AG04450 (cell line): ENCODE results near the gene ADGRG3. TPM values are rescaled to one million over a fixed set of nuclear protein-coding genes. Genes with fewer than 3 reads are reported as not detected.

Experiments
- CTCF ChIA-PET: fragments of 300-600, 350-600 bp; formaldehyde crosslinking; extraction: SDS; loops from one replicate; lab custom pipeline; 2022; ENCODE audit warnings: antibody characterized with exemption, inconsistent platforms; lab: Charles Lee
- POLR2A ChIA-PET: fragments of 350-600 bp; formaldehyde crosslinking; extraction: SDS; loops from one replicate; lab custom pipeline; 2021; ENCODE audit warnings: antibody characterized with exemption, inconsistent platforms; lab: Yijun Ruan, JAX
- DNase-seq: peaks from one replicate; pipeline ENCODE4 v3.0.0-alpha.2; 2011; ENCODE audit warnings: low read depth, low spot score
- H3K27ac ChIP-seq: one replicate; pipeline ENCODE4 v1.5.1; 2012; ENCODE audit warnings: low read depth, low read length, control low read depth
- H3K27me3 ChIP-seq: one replicate; pipeline ENCODE4 v1.6.0; 2012; ENCODE audit warnings: low read length; ENCODE audit not compliant: control insufficient read depth, insufficient read depth
- H3K4me3 ChIP-seq: 2 replicates; pipeline ENCODE4 v1.5.1; 2011; ENCODE audit warnings: mild to moderate bottlenecking, low read depth, low read length, control low read depth
- H3K9me3 ChIP-seq: 2 replicates; pipeline ENCODE4 v1.5.1; 2012; ENCODE audit warnings: low read length; ENCODE audit not compliant: control insufficient read depth, insufficient read depth
- polyA minus RNA-seq: library from RNA; depleted of rRNA, polyadenylated mRNA; stranded (reverse); fragments of >200 nt; gene quantifications from 2 replicates; pipeline ENCODE4 v1.2.3, GENCODE V29; 2011; rRNA and poly(A)+ RNA removed
- polyA plus RNA-seq: library from polyadenylated mRNA; depleted of rRNA; stranded (reverse); fragments of >200 nt; gene quantifications from 2 replicates; pipeline ENCODE4 v1.2.3, GENCODE V29; 2011; rRNA removed
- TF ChIP-seq, protein P1 (sequence below): IDR thresholded peaks from 2 replicates; pipeline ENCODE4 v1.5.1; 2011; ENCODE audit warnings: low read depth, low read length, control low read depth, inconsistent platforms

Gene ADGRG3, protein sequence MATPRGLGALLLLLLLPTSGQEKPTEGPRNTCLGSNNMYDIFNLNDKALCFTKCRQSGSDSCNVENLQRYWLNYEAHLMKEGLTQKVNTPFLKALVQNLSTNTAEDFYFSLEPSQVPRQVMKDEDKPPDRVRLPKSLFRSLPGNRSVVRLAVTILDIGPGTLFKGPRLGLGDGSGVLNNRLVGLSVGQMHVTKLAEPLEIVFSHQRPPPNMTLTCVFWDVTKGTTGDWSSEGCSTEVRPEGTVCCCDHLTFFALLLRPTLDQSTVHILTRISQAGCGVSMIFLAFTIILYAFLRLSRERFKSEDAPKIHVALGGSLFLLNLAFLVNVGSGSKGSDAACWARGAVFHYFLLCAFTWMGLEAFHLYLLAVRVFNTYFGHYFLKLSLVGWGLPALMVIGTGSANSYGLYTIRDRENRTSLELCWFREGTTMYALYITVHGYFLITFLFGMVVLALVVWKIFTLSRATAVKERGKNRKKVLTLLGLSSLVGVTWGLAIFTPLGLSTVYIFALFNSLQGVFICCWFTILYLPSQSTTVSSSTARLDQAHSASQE
- polyA plus RNA-seq (not detected in 2 replicates), polyA minus RNA-seq (not detected in 2 replicates)

DNA sequence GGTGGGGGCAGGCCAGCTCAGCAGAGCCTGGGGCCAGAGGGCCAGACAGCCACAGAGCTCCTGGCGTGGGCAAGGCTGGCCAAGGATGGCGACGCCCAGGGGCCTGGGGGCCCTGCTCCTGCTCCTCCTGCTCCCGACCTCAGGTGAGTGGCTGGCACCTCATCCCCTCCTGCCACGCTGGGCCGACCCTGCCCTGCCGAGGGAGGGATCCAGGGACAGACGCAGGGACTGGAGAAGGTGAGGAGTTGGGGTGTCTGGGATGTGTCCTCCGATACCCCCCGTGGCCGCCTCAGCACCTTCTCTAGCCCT lies at the start of gene ADGRG3:
ADGRG3 (plus strand) TSS at position 44 of the 309 bp plus-strand sequence; CDS start at position 86, 42 bp downstream.
- TF ChIP-seq, protein P1, sequence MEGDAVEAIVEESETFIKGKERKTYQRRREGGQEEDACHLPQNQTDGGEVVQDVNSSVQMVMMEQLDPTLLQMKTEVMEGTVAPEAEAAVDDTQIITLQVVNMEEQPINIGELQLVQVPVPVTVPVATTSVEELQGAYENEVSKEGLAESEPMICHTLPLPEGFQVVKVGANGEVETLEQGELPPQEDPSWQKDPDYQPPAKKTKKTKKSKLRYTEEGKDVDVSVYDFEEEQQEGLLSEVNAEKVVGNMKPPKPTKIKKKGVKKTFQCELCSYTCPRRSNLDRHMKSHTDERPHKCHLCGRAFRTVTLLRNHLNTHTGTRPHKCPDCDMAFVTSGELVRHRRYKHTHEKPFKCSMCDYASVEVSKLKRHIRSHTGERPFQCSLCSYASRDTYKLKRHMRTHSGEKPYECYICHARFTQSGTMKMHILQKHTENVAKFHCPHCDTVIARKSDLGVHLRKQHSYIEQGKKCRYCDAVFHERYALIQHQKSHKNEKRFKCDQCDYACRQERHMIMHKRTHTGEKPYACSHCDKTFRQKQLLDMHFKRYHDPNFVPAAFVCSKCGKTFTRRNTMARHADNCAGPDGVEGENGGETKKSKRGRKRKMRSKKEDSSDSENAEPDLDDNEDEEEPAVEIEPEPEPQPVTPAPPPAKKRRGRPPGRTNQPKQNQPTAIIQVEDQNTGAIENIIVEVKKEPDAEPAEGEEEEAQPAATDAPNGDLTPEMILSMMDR, result no peak
- Histone ChIP-seq H3K9me3 (no peaks in the 10 kb centered on the region), H3K27ac (no peak within 1 kb of the TSS), H3K27me3 (peaks cover 28% of the 10 kb centered on the region), H3K4me3 (no peak within 1 kb of the TSS)
- CTCF ChIA-PET, result no interaction called here
- no peak for DNase-seq
- POLR2A ChIA-PET, result no interaction called here

DNA sequence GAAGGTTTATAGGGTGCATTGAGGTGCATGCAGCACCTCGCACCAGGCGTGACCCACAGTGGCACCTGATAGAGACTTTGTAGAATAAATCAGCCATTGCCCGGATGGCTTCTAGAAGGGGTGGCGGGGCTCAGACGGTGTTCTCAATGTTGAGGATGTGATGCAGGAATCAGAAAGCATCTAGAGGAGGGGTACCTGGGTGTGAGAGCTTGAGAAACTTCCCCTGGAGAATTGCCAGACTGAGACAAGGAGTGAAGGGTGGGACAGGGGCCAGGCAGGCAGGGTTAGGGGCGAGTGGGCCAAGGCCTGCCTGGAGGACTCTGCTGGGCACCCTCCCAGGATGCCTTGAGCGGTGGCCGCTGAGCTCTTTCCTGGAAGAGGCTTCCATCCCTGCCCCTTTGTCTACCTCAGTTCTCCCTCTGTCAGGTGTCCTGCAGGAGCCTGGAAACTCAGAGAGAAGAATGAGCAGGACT lies 48.9 kb upstream of the ADGRG3 start:
- POLR2A ChIA-PET, result interaction anchor here (0.5 kb wide), 1 partner anchor 24 kb away, joined by 4 read pairs; no protein-coding TSS in a partner anchor

DNA sequence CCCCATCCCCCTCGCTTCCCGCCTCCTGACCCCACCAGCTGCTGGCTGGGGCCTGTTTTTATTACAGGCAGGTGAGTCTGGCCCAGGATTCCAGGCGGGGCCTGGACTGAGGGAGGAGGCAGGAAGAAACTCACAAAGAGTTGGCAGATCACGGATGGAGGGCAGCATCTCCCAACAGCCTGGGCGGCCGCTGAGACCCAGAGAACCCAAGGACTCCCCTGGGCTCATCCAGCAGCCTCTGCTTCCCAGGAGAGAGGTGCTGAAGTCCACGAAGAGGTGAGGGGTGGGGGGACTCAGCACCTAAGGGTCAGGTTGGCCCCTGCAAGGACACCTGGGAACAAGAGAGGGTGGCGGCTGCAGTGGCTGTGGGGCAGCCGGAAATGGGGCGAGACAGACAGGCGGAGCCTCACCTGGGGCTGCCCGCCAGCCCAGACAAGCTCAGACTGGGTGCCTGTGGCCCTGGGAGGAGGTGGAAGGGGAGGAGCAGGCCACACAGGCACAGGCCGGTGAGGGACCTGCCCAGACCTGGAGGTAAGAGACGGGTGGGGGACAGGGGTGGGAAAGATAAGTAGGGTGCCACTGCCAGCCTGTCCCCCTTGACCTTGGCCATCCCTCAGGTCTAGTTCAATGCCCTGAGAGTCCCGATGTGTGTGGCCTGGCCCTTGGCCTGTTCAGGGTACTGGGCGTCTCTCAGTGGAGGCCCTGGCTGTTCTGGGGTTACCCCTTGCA lies 48.3 kb upstream of the ADGRG3 start:
- Histone ChIP-seq H3K27ac (no peak overlapping the region), H3K9me3 (no peaks in the 10 kb centered on the region), H3K27me3 (no peaks in the 10 kb centered on the region), H3K4me3 (no peak overlapping the region)
- no peak for DNase-seq
- ChIA-PET POLR2A (no interaction called here), CTCF (no interaction called here)
- TF ChIP-seq, protein P1, result no peak

More for the DNA sequence above, 48.9 kb upstream of the ADGRG3 start:
- no peaks in the 10 kb centered on the region for H3K27me3 ChIP-seq
- no peak overlapping the region for H3K27ac ChIP-seq
- TF ChIP-seq, protein P1, result no peak
- CTCF ChIA-PET, result no interaction called here
- H3K9me3 ChIP-seq, result no peaks in the 10 kb centered on the region
- DNase-seq, result no peak
- H3K4me3 ChIP-seq, result no peak overlapping the region

DNA sequence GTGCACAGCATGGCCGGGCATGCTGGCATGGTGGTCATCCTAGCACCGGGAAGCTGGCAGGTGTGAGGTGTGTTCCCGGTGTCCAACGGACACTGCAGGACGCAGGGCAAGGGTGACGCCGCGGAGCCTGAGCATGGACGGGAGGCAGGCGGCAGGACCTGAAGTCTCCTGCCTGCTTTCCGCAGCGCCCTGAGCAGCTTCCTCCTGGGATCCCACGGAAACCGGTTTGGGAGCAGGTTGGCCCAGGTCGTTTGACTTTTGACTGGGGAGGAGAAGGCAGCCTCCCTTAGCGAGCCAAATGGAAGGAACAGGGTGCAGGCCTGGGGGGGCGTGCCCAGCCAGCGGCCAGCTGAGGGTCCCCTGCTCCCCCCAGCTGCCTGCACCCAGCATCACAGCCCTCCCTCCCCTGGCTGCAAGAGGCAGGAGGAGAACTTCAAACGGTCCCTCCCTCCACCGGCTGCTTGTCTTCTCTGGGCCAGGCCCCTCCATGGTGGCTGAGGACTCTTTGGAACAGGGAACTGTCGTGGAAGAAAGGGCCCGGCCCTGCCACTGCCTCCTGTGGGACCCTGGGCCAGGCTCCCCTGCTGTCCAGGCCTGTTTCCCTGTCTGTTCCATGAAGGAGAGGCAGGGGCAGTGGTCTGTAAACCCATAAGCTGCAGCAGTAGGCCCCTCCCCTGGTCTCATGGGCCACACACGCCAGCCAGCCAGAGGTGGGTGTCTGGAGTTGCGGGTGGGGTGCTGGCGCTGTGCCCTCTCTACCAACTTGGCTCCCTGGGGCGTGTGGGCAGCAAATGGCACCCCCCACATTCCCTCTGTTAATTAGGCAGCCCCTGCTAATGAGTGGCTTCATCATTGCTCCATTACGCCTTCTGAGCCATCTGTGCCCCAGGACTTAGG lies 47.5 kb upstream of the ADGRG3 start:
- ChIA-PET CTCF (no interaction called here), POLR2A (no interaction called here)
- TF ChIP-seq, protein P1, result no peak

More for the DNA sequence above, 47.5 kb upstream of the ADGRG3 start:
- Histone ChIP-seq H3K9me3 (no peaks in the 10 kb centered on the region), H3K4me3 (no peak overlapping the region), H3K27ac (no peak overlapping the region), H3K27me3 (no peaks in the 10 kb centered on the region)
- DNase-seq, result no peak
